ENCODE data around the gene ZSCAN5B. TPM values are rescaled to one million over a fixed set of nuclear protein-coding genes. Genes with fewer than 3 reads are reported as not detected.

The ZSCAN5B gene
- total RNA-seq, 5 donors from 2014 or later (not counting 1 experiment from before 2014, with no cell fraction given): not detected

DNA sequence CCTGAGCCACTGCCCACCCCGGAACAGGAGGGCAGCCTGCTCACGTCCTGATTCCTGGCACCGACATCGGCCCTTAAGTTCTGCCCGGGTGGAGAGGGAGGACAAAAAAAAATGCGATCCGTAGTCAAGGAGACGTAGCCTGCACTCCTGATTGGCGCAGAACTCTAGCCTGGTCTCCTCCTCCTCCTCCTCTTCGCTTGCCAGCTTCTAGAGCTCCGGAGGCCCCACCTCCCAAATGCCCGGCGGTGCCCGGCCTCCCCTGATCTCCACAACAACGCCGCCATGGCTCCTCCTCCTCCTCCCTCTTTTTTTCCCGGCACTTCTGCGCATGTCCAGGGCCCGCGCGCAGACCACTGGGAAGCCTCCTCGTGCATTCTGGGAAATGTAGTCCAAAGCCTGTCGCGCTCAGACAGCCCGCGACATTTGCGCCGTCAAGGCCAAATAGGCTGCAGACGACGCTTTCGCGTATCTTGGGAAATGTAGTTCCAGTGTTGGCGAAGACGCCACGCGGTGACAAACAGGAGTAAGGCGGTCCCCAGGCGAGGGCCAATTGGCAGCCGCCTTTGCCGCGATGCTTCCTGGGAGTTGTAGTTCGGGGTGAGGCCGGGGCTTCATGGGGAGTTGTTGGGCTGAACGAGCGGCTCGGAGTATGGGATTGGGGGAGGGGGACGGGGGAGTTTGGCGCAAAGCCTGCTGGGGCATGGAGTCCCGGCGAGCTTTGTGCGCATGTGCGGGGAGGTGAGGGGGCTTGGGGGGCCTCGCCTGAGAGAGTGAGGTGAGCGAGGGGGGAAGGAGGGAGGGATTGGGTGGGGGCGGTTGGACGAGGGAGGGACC lies 56.8 kb downstream of the ZSCAN5B start, which contains the start of gene ZNF444:
Gene ZNF444 (plus strand): TSS at position 705 of the 834 bp plus-strand sequence. CDS start 5,625 bp downstream, outside the sequence.
- H3K4me1 Mint-ChIP-seq: peaks cover 38 to 55% (median 42%) of the 10 kb centered on the region in 3 donors
- Histone ChIP-seq H3K27ac (ENCODE audit: low read length) (peak within 1 kb of the TSS; percentile 81), H3K4me3 (ENCODE audit: control insufficient read depth in 1 of 2, extremely low read depth in 1 of 2, low read length in 1 of 2) (peak within 1 kb of the TSS; percentile 61 to 86), H3K27me3 (replicated peaks in 1 of 2; ENCODE audit: control insufficient read depth in 2 of 2, extremely low read depth in 1 of 2, insufficient read depth in 2 of 2, low read length in 1 of 2) (no peaks in the 10 kb centered on the region), H3K36me3 (ENCODE audit: control insufficient read depth in 2 of 2, extremely low read depth in 1 of 2, insufficient read depth in 1 of 2, low read length in 1 of 2) (peaks cover 0 to under 1% of the 10 kb centered on the region in 2 donors), H3K9me3 (no peaks in the 10 kb centered on the region), H3K4me1 (ENCODE audit: control insufficient read depth in 1 of 2, extremely low read depth in 1 of 2, insufficient read depth in 2 of 2, low read length in 2 of 2) (peaks cover 16 to 38% of the 10 kb centered on the region in 2 experiments)
- H3K27ac Mint-ChIP-seq: peak within 1 kb of the TSS; percentile 96
- no peaks in the 10 kb centered on the region for H3K9me3 Mint-ChIP-seq
- peak within 1 kb of the TSS; percentile 89 to 99 (median 93) for H3K4me3 Mint-ChIP-seq
- ATAC-seq (replicated peaks in 1 of 4) (peak; percentile 86 to 90 (median 89)), DNase-seq (peak; percentile 98 to 100 (median 99))
- ChIA-PET POLR2A (interaction anchor here in 1 of 2 donors (0.6 to 1.1 kb wide), 2 partner anchors 17 to 20 kb away, joined by 3 to 9 read pairs; partner anchors contain the start of gene ZNF787), CTCF (interaction anchor here in 1 of 2 donors (0.6 to 0.9 kb wide), 2 partner anchors 11 to 20 kb away, joined by 3 read pairs; partner anchors contain the start of gene ZNF787)
- no peaks in the 10 kb centered on the region for H3K27me3 Mint-ChIP-seq
- WGBS (ENCODE audit: insufficient coverage): under 1% methylated on average over 54 of the region's 56 CpGs
- H3K36me3 Mint-ChIP-seq: no peaks in the 10 kb centered on the region

DNA sequence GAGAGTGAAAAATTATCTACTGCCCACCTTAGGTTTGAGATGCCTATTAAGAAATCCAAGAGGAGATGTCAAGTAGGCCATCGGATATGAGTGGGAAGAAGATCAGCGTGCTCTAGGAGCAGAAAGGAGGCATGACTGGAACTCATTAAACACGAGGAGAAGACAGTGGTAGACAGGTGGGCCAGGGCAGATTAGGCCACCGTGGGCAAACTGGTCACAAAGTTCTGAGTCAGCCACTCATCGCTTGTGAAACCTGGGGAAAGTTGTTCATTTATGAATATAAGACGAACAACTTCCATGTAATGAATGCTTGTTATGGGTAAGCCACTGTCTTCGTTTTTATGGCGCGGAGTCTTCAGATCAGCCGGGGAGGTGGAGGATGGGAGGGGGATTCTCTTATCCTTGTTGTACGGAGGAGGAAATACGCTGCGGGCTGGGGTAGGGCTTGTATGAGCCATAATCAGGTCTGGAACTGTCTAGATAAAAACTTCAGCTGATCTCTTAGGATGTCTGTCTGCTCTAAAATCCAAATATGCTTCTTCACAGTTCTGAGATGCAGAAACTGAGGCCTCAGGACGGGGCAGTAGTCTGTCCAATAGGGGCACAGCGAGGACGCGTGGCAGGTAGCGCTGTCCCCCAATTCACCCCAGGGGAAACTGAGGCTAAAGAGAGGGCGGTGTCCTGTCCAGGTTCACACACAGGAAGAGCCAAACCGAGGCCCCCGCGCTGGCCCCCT lies 57.6 kb downstream of the ZSCAN5B start:
- CTCF ChIA-PET: no interaction called here
- DNase-seq (no peak), ATAC-seq (replicated peaks in 1 of 4) (no peak)
- Histone ChIP-seq H3K27ac (ENCODE audit: low read length) (peak overlapping the region; percentile 81), H3K27me3 (replicated peaks in 1 of 2; ENCODE audit: control insufficient read depth in 2 of 2, extremely low read depth in 1 of 2, insufficient read depth in 2 of 2, low read length in 1 of 2) (no peaks in the 10 kb centered on the region), H3K4me1 (ENCODE audit: control insufficient read depth in 1 of 2, extremely low read depth in 1 of 2, insufficient read depth in 2 of 2, low read length in 2 of 2) (peaks cover 16 to 38% of the 10 kb centered on the region in 2 experiments), H3K4me3 (ENCODE audit: control insufficient read depth in 1 of 2, extremely low read depth in 1 of 2, low read length in 1 of 2) (peak overlapping the region; percentile 55 to 86), H3K36me3 (ENCODE audit: control insufficient read depth in 2 of 2, extremely low read depth in 1 of 2, insufficient read depth in 1 of 2, low read length in 1 of 2) (no peaks in the 10 kb centered on the region), H3K9me3 (no peaks in the 10 kb centered on the region)
- Mint-ChIP-seq H3K36me3 (no peaks in the 10 kb centered on the region), H3K27me3 (no peaks in the 10 kb centered on the region), H3K9me3 (no peaks in the 10 kb centered on the region), H3K4me1 (peaks cover 38 to 55% (median 42%) of the 10 kb centered on the region in 3 donors), H3K4me3 (peak overlapping the region; percentile 89 to 99 (median 93)), H3K27ac (peak overlapping the region; percentile 96)
- POLR2A ChIA-PET: no interaction called here
- WGBS (ENCODE audit: insufficient coverage): 27% methylated on average over 17 of the region's 22 CpGs

Other genes starting within 250 kb of the ZSCAN5B start
- gene NLRP8, start 250.0 kb downstream of the ZSCAN5B start, total RNA-seq: not detected
- gene NLRP5, start 211.0 kb downstream of the ZSCAN5B start, total RNA-seq: not detected
- 10 to 100 TPM; 20.6 to 38.6 (median 34.9) TPM for gene ZNF787, start 76.5 kb downstream of the ZSCAN5B start, total RNA-seq
- gene ZNF444, start 56.5 kb downstream of the ZSCAN5B start, total RNA-seq: 10 to 100 TPM; 23.1 to 51.4 (median 46.0) TPM
- not detected for gene GALP, start 21.8 kb downstream of the ZSCAN5B start, total RNA-seq
- gene ZSCAN5C, start 4.5 kb upstream of the ZSCAN5B start, total RNA-seq: not detected
- gene EDDM13, start 75.0 kb upstream of the ZSCAN5B start, total RNA-seq: not detected
- 10 to 100 TPM in 4 of 5 donors, 1 to 10 TPM in 1; 9.5 to 12.7 (median 11.1) TPM for gene ZSCAN5A, start 117.1 kb upstream of the ZSCAN5B start, total RNA-seq
- 1 to 10 TPM; 1.6 to 7.9 (median 6.0) TPM for gene ZNF582, start 195.8 kb upstream of the ZSCAN5B start, total RNA-seq
- 10 to 100 TPM in 1 of 5 donors, 1 to 10 TPM in 4; 3.3 to 10.7 (median 7.8) TPM for gene ZNF583, start 206.5 kb upstream of the ZSCAN5B start, total RNA-seq